ENCODE data around the gene HNRNPH1.

DNA sequence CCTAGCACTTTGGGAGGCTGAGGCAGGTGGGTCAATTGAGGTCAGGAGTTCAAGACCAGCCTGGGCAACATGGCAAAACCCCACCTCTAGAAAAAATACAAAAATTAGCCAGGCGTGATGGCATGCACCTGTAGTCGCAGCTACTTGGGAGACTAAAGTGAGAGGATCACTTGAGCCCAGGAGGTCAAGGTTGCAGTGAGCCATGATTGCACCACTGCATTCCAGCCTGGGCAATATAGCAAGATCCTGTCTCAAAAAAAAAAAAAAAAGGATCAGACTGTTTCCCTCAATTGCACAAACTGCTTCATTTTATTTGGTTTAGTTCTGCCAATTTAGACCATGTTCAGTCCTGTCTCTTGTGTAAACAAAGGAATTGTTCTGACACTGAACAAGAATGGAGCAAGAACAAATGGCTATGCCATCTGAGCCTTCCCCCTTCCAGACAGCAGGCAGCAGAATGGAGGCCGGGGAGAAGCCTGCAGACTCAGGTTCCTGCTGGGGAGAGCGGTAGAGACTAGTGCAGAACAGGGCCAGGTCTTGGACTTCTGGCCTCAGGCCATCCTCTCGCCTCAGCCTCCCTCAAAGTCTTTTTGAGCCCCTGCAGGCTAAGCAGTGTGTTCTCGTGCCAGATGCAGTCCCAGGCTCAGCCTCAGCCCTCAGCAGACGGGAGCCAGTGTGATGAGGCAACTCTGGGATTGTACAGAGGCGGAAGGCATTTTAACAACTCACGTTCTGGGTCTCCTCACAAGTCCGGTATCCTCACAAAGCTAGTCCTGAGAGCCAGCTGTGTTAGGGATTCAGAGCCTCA, 18.2 kb downstream of the HNRNPH1 start:
- TF ChIP-seq, protein P1, sequence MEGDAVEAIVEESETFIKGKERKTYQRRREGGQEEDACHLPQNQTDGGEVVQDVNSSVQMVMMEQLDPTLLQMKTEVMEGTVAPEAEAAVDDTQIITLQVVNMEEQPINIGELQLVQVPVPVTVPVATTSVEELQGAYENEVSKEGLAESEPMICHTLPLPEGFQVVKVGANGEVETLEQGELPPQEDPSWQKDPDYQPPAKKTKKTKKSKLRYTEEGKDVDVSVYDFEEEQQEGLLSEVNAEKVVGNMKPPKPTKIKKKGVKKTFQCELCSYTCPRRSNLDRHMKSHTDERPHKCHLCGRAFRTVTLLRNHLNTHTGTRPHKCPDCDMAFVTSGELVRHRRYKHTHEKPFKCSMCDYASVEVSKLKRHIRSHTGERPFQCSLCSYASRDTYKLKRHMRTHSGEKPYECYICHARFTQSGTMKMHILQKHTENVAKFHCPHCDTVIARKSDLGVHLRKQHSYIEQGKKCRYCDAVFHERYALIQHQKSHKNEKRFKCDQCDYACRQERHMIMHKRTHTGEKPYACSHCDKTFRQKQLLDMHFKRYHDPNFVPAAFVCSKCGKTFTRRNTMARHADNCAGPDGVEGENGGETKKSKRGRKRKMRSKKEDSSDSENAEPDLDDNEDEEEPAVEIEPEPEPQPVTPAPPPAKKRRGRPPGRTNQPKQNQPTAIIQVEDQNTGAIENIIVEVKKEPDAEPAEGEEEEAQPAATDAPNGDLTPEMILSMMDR (conservative IDR thresholded peaks at IDR 0.05 in 1 of 2, IDR thresholded peaks at IDR 0.05 in 1 of 2; ENCODE audit: low read depth in 1 of 2, low read length in 2 of 2), result no peak
- TF ChIP-seq EZH2 (IDR thresholded peaks at IDR 0.05; ENCODE audit: low read length, missing control alignments), result no peak
